H1 (cell line): ENCODE measurements around the gene TMC6. TPM values are rescaled to one million over a fixed set of nuclear protein-coding genes. Genes with fewer than 3 reads are reported as not detected.

Experiments
- CTCF ChIA-PET: fragments of 300-600 bp; sonication (Branson Sonifier 250); formaldehyde crosslinking; loops from one replicate; lab custom pipeline; 2021; ENCODE audit not compliant: partially characterized antibody; lab: Charles Lee
- POLR2A ChIA-PET: fragments of 300-600 bp; sonication (Branson Sonifier 250); formaldehyde crosslinking; loops from one replicate; lab custom pipeline; 2021; ENCODE audit warnings: inconsistent platforms; ENCODE audit not compliant: partially characterized antibody; lab: Charles Lee
- DNase-seq, 2 experiments: peaks; one replicate each; pipeline versions ENCODE4 v3.0.0 to v3.0.0-alpha.2; 2010 to 2022; ENCODE audit warnings: low spot score in 2 of 2, low read depth in 1 of 2, mixed read lengths in 1 of 2
- FAIRE-seq: peaks from 2 replicates; lab custom pipeline; 2011; peaks lifted over from hg19 to GRCh38; lab: Jason Lieb, UNC
- H2AFZ ChIP-seq: 2 replicates; pipeline ENCODE4 v1.8.1; 2012; ENCODE audit warnings: low read length, inconsistent platforms
- H2AK5ac ChIP-seq: 2 replicates; pipeline ENCODE4 v1.6.1; 2013; ENCODE audit warnings: low read depth, low read length
- H2BK120ac ChIP-seq: replicated peaks from 2 replicates; pipeline ENCODE3; 2013; ENCODE audit warnings: low read depth, low read length, inconsistent platforms
- H2BK12ac ChIP-seq: 2 replicates; pipeline ENCODE4 v1.6.1; 2013; ENCODE audit warnings: low read depth, low read length
- H2BK15ac ChIP-seq: 2 replicates; pipeline ENCODE4 v1.6.1; 2013; ENCODE audit warnings: low read length
- H2BK20ac ChIP-seq: 2 replicates; pipeline ENCODE4 v1.6.1; 2013; ENCODE audit warnings: low read length
- H2BK5ac ChIP-seq: 2 replicates; pipeline ENCODE4 v1.6.1; 2013; ENCODE audit warnings: low read depth, low read length
- H3K14ac ChIP-seq: 2 replicates; pipeline ENCODE4 v1.6.1; 2013; ENCODE audit warnings: inconsistent platforms; ENCODE audit not compliant: insufficient read length
- H3K18ac ChIP-seq: 2 replicates; pipeline ENCODE4 v1.6.1; 2013; ENCODE audit warnings: low read length; ENCODE audit errors: extremely low read depth
- H3K23ac ChIP-seq: 2 replicates; pipeline ENCODE4 v1.6.1; 2013; ENCODE audit warnings: inconsistent platforms; ENCODE audit not compliant: insufficient read length
- H3K23me2 ChIP-seq: 2 replicates; pipeline ENCODE4 v1.6.1; 2013; ENCODE audit warnings: low read depth, low read length
- H3K27ac ChIP-seq: 2 replicates; pipeline ENCODE4 v1.6.1; 2011; ENCODE audit warnings: low read depth, low read length, inconsistent platforms
- H3K27me3 ChIP-seq, 4 experiments: replicated peaks in 1 of 4; 1 replicate in 1 of 4; 2 replicates in 3 of 4; pipeline versions ENCODE4 v1.6.1 to v1.8.1; 2011 to 2013; ENCODE audit warnings: low read length in 3 of 4, mild to moderate bottlenecking in 3 of 4, inconsistent platforms in 2 of 4, mixed read lengths in 2 of 4, moderate library complexity in 1 of 4; ENCODE audit not compliant: control insufficient read depth in 3 of 4, insufficient read depth in 3 of 4; ENCODE audit errors: extremely low read depth in 1 of 4
- H3K36me3 ChIP-seq, 4 experiments: 2 replicates each; pipeline versions ENCODE4 v1.6.1 to v1.8.1; 2011 to 2013; ENCODE audit warnings: mild to moderate bottlenecking in 4 of 4, low read length in 3 of 4, moderate library complexity in 2 of 4, control low read depth in 1 of 4, inconsistent platforms in 1 of 4; ENCODE audit not compliant: insufficient read depth in 4 of 4, control insufficient read depth in 2 of 4
- H3K4ac ChIP-seq: replicated peaks from 2 replicates; pipeline ENCODE3; 2013; ENCODE audit warnings: low read length, low read depth, mixed read lengths, inconsistent platforms; ENCODE audit not compliant: insufficient read length
- H3K4me1 ChIP-seq, 4 experiments: replicated peaks in 1 of 4; 1 replicate in 1 of 4; 2 replicates in 3 of 4; pipeline versions ENCODE4 v1.6.1 to v1.8.1; 2011 to 2013; ENCODE audit warnings: low read length in 3 of 4, inconsistent platforms in 2 of 4, mixed read lengths in 1 of 4; ENCODE audit not compliant: insufficient read depth in 4 of 4, control insufficient read depth in 3 of 4
- H3K4me2 ChIP-seq, 2 experiments: 2 replicates each; pipeline versions ENCODE4 v1.6.1 to v1.8.1; 2011 to 2013; ENCODE audit warnings: low read depth in 2 of 2, low read length in 2 of 2, control low read depth in 1 of 2, inconsistent platforms in 1 of 2, mild to moderate bottlenecking in 1 of 2; ENCODE audit not compliant: insufficient read depth in 1 of 2
- H3K4me3 ChIP-seq, 4 experiments: fragments of 200-600, 300-600 bp in 1 of 4; sonication (generic), shearing (Covaris generic), sonication (Bioruptor Twin) in 1 of 4; 2 replicates each; pipeline versions ENCODE4 v1.5.1 to v1.8.1; 2011 to 2016; ENCODE audit warnings: low read length in 4 of 4, low read depth in 3 of 4, control low read depth in 2 of 4, inconsistent platforms in 2 of 4, mild to moderate bottlenecking in 2 of 4, mixed read lengths in 1 of 4, moderate library complexity in 1 of 4; ENCODE audit not compliant: insufficient read depth in 2 of 4; ENCODE audit errors: extremely low read depth in 1 of 4
- H3K56ac ChIP-seq: replicated peaks from 2 replicates; pipeline ENCODE3; 2013; ENCODE audit warnings: low read depth, mild to moderate bottlenecking, mixed read lengths, low read length, inconsistent platforms; ENCODE audit not compliant: insufficient read length
- H3K79me1 ChIP-seq: 2 replicates; pipeline ENCODE4 v1.6.1; 2013; ENCODE audit warnings: low read depth, low read length, control low read depth
- H3K79me2 ChIP-seq, 2 experiments: 2 replicates each; pipeline versions ENCODE4 v1.6.1 to v1.8.1; 2012 to 2013; ENCODE audit warnings: low read length in 2 of 2, mild to moderate bottlenecking in 2 of 2, inconsistent platforms in 1 of 2; ENCODE audit not compliant: insufficient read depth in 2 of 2, control insufficient read depth in 1 of 2
- H3K9ac ChIP-seq, 4 experiments: replicated peaks in 1 of 4; 1 replicate in 1 of 4; 2 replicates in 3 of 4; pipeline versions ENCODE4 v1.6.1 to v1.8.1; 2011 to 2013; ENCODE audit warnings: low read depth in 3 of 4, low read length in 3 of 4, control low read depth in 2 of 4, mild to moderate bottlenecking in 2 of 4, moderate library complexity in 2 of 4, inconsistent platforms in 1 of 4; ENCODE audit errors: extremely low read depth in 1 of 4
- H3K9me3 ChIP-seq, 2 experiments: 2 replicates each; pipeline versions ENCODE4 v1.6.1 to v1.8.1; 2012 to 2013; ENCODE audit warnings: mild to moderate bottlenecking in 2 of 2, moderate library complexity in 2 of 2, control low read depth in 1 of 2, inconsistent platforms in 1 of 2, low read depth in 1 of 2, low read length in 1 of 2, mixed read lengths in 1 of 2; ENCODE audit not compliant: insufficient read depth in 2 of 2
- H4K20me1 ChIP-seq, 2 experiments: replicated peaks in 1 of 2; 2 replicates each; pipeline versions ENCODE3 to v1.8.1; 2011 to 2013; ENCODE audit warnings: inconsistent platforms in 2 of 2, low read length in 2 of 2, mild to moderate bottlenecking in 1 of 2; ENCODE audit not compliant: insufficient read depth in 2 of 2, control insufficient read depth in 1 of 2
- H4K5ac ChIP-seq: 2 replicates; pipeline ENCODE4 v1.6.1; 2013; ENCODE audit warnings: low read length, low read depth, mixed read lengths, inconsistent platforms; ENCODE audit not compliant: insufficient read length
- H4K8ac ChIP-seq: 2 replicates; pipeline ENCODE4 v1.8.0; 2013; ENCODE audit warnings: mild to moderate bottlenecking, moderate library complexity, low read length, inconsistent platforms; ENCODE audit not compliant: insufficient read depth; ENCODE audit errors: extremely low read depth
- H4K91ac ChIP-seq: replicated peaks from 2 replicates; pipeline ENCODE3; 2013; ENCODE audit warnings: low read length, mixed read lengths, inconsistent platforms; ENCODE audit not compliant: insufficient read length
- ASH2L ChIP-seq: fragments of 200-600, 300-600 bp; sonication (generic); IDR thresholded peaks from one replicate; pipeline ENCODE4 v1.7.1; 2017; ENCODE audit warnings: low read length
- CBX5 ChIP-seq: fragments of 300-800, 300-1000 bp; sonication (generic); IDR thresholded peaks from 2 replicates; pipeline ENCODE4 v1.7.1; 2016; ENCODE audit warnings: antibody characterized with exemption, low read length, low read depth
- CTBP2 ChIP-seq: IDR thresholded peaks from 2 replicates; pipeline ENCODE4 v1.7.0; 2011; ENCODE audit warnings: borderline replicate concordance, mild to moderate bottlenecking, moderate library complexity, mixed read lengths, low read length; ENCODE audit not compliant: insufficient read depth, insufficient read length
- EGR1 ChIP-seq: IDR thresholded peaks from 2 replicates; pipeline ENCODE4 v1.6.1; 2011; ENCODE audit warnings: low read depth, low read length, borderline replicate concordance
- GTF2F1 ChIP-seq: IDR thresholded peaks from 2 replicates; pipeline ENCODE4 v1.6.1; 2012; ENCODE audit warnings: low read depth, low read length, improper control_type of control experiment, borderline replicate concordance
- HDAC6 ChIP-seq: IDR thresholded peaks from one replicate; pipeline ENCODE4 v1.7.1; 2012; ENCODE audit warnings: low read depth, mild to moderate bottlenecking, inconsistent platforms, low read length, moderate library complexity
- KDM4A ChIP-seq: IDR thresholded peaks from one replicate; pipeline ENCODE4 v1.7.1; 2012; ENCODE audit warnings: low read depth, mild to moderate bottlenecking, moderate library complexity, low read length, inconsistent platforms; ENCODE audit not compliant: severe bottlenecking
- POLR2A ChIP-seq, 2 experiments: IDR thresholded peaks; 1 replicate in 1 of 2; 2 replicates in 1 of 2; pipeline ENCODE4 v1.6.1; 2011; ENCODE audit warnings: low read depth in 2 of 2, low read length in 2 of 2, mild to moderate bottlenecking in 2 of 2; ENCODE audit errors: control extremely low read depth in 1 of 2
- SIX5 ChIP-seq: IDR thresholded peaks from 2 replicates; pipeline ENCODE4 v1.6.1; 2011; ENCODE audit warnings: mild to moderate bottlenecking, low read depth, low read length
- SP2 ChIP-seq: IDR thresholded peaks from 2 replicates; pipeline ENCODE4 v1.6.1; 2012; ENCODE audit warnings: mild to moderate bottlenecking, low read length, inconsistent platforms
- TAF7 ChIP-seq: optimal IDR thresholded peaks from 2 replicates; pipeline ENCODE3; 2011; ENCODE audit warnings: low read depth, mild to moderate bottlenecking, inconsistent platforms, low read length, moderate library complexity, borderline replicate concordance
- TEAD4 ChIP-seq: IDR thresholded peaks from 2 replicates; pipeline ENCODE4 v1.6.1; 2012; ENCODE audit warnings: low read depth, low read length, inconsistent platforms, mixed read lengths
- WGBS, 2 experiments: shearing (Covaris generic) in 1 of 2; methylation state at CpG; one replicate each; pipeline versions ENCODE4 v1.1.6 to v1.1.7; 2013 to 2015; ENCODE audit warnings: low lambda C conversion rate in 2 of 2, mixed read lengths in 2 of 2, inconsistent platforms in 1 of 2, low coverage in 1 of 2, missing lambda C conversion rate in 1 of 2; ENCODE audit not compliant: insufficient replicate concordance in 2 of 2, insufficient coverage in 1 of 2, insufficient read length in 1 of 2; ENCODE audit errors: extremely low coverage in 1 of 2, missing lambda C conversion rate in 1 of 2; 5-methylcytosine and 5-hydroxymethylcytosine counted together
- polyA plus RNA-seq, 7 experiments: library from polyadenylated mRNA; depleted of rRNA in 3 of 7; stranded (reverse) in 5 of 7; unstranded in 2 of 7; fragments of >200 nt in 5 of 7; fragments of 200-250 nt in 2 of 7; gene quantifications; 1 replicate in 5 of 7; 2 replicates in 1 of 7; 4 replicates in 1 of 7; pipeline versions ENCODE4 v1.2.1 to v1.2.3, GENCODE V29; 2011 to 2013; ENCODE audit warnings: missing spikeins in 2 of 7, mixed read lengths in 2 of 7
- total RNA-seq: library from RNA; stranded (reverse); fragmentation: NEBNext Ultra II Directional; extraction: Animal tissue kit (Norgen Biotek cat#: 25700); gene quantifications from 2 replicates; pipeline ENCODE4 v1.2.1, GENCODE V29; 2021
- TF ChIP-seq, protein P1 (sequence below): IDR thresholded peaks from 2 replicates; pipeline ENCODE4 v1.6.1; 2012; ENCODE audit warnings: inconsistent platforms

TMC6 gene
- total and polyA plus RNA-seq, 2 of the 8 experiments (the other 6 are each of a cell fraction or from before 2014, with no cell fraction given): 39.4 to 77.6 TPM

DNA sequence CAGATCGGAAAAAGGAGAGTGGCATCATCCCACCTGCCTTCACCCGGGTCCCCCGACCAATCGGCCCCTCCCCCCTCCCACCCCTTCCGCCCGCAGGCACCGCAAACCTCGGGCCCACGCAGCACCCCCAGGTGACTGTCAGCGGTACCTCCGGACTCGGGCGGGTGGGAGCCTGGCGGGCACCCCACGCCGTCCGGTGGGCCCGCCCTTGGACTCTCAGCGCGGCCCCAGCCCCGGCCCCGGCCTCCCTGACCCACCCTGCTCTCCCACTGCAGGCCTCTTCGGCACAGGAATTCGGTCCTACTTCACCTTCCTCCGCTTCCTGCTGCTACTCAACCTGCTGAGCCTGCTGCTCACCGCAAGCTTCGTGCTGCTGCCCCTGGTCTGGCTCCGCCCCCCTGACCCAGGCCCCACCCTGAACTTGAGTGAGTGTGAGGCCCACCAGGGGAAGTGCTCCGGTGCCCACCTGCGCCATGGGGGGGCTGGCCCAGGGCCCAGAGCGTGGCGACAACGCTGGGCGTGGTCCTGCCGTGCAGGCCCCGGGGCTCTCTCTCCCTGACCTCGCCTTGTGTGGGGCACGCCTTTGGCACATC, 3.6 kb upstream of the TMC6 start:
- DNase-seq (peak in 1 of 2 experiments; percentile 69), FAIRE-seq (no peak)
- Histone ChIP-seq H3K4me2 (peak overlapping the region; percentile 53 to 69), H3K27me3 (peaks cover 0 to 26% (median 17%) of the 10 kb centered on the region in 4 experiments; a peak in 5 of 7 replicates), H3K18ac (no peak overlapping the region), H3K56ac (no peak overlapping the region), H2AK5ac (no peak overlapping the region), H2BK20ac (no peak overlapping the region), H3K79me2 (no peaks in the 10 kb centered on the region), H4K5ac (no peak overlapping the region), H3K9ac (no peak overlapping the region), H3K4ac (no peak overlapping the region), H4K20me1 (peaks cover 0 to 3% of the 10 kb centered on the region in 2 experiments), H2BK15ac (no peak overlapping the region), H3K79me1 (no peaks in the 10 kb centered on the region), H3K23me2 (peaks cover 7% of the 10 kb centered on the region), H2AFZ (no peak overlapping the region), H3K4me1 (peaks cover 0 to 25% (median 12%) of the 10 kb centered on the region in 4 experiments; a peak in 6 of 7 replicates), H3K23ac (no peak overlapping the region), H3K14ac (no peak overlapping the region), H2BK5ac (no peak overlapping the region; the same call in 1 of the 2 replicates), H4K8ac (no peak overlapping the region; the same call in 1 of the 2 replicates), H2BK12ac (peak overlapping the region; percentile 10; the same call in 1 of the 2 replicates), H4K91ac (peak overlapping the region; percentile 19), H3K36me3 (no peaks in the 10 kb centered on the region), H3K27ac (no peak overlapping the region), H3K4me3 (peak overlapping the region in 2 of 4 experiments; percentile 10 to 58; a peak in 4 of 8 replicates), H2BK120ac (no peak overlapping the region), H3K9me3 (no peaks in the 10 kb centered on the region)
- WGBS, 2 experiments: 70% methylated on average over 10 of the region's 38 CpGs; no CpG with 5 or more reads in 1 of the 2 experiments
- ChIA-PET POLR2A (interaction anchor here (1.0 to 4.6 kb wide), 5 partner anchors 16 to 43 kb away, joined by 3 to 16 read pairs (median 4); no protein-coding TSS in a partner anchor), CTCF (interaction anchor here (1.5 to 4.2 kb wide), 3 partner anchors 8 to 47 kb away, joined by 4 to 17 read pairs (median 9); no protein-coding TSS in a partner anchor)
- TF ChIP-seq EGR1 (no peak), ASH2L (no peak), CBX5 (no peak), TEAD4 (0 out of 2 replicates have a peak, but pooled peaks have one; percentile 35), HDAC6 (no peak), KDM4A (peak; percentile 31), SIX5 (no peak), TAF7 (no peak), GTF2F1 (no peak), SP2 (no peak), POLR2A (IDR thresholded peaks at IDR 0.05; ENCODE audit: control extremely low read depth in 1 of 2, low read depth in 2 of 2, low read length in 2 of 2) (no peak), CTBP2 (no peak)
- TF ChIP-seq, protein P1, sequence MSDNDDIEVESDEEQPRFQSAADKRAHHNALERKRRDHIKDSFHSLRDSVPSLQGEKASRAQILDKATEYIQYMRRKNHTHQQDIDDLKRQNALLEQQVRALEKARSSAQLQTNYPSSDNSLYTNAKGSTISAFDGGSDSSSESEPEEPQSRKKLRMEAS: 0 out of 2 replicates have a peak, but pooled peaks have one; percentile 44
